ENCODE measurements around the gene ANKRD6. TPM values are rescaled to one million over a fixed set of nuclear protein-coding genes. Genes with fewer than 3 reads are reported as not detected.

Gene ANKRD6
- total RNA-seq, 1 donor from 2014 or later, result 43.5 TPM

DNA sequence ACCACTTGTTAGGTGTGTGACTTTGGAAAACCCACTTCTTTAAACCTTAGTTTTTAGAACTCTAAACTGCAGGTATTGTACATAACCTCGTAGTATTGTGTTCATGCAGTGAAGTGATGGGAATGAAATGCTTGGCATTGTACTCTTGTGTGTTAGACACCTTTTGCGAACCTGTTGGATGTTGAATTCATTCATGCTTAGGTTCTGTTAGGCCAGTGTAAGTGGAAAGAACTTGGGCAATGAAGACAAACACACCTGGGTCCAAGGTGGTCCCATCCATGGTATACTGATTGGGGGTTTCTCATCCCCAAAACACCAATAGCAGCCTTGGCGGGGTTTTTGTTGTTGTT is 1.2 kb downstream of the ANKRD6 start:
- TF ChIP-seq CTCF (IDR thresholded peaks at IDR 0.05; ENCODE audit: unreplicated experiment), result no peak
- no peaks in the 10 kb centered on the region for H3K9me3 Mint-ChIP-seq
- no peaks in the 10 kb centered on the region for H3K36me3 Mint-ChIP-seq
- H3K4me1 Mint-ChIP-seq, result peaks cover 35% of the 10 kb centered on the region
- no peak for DNase-seq (ENCODE audit: low spot score in 2 of 2, unreplicated experiment in 2 of 2)
- H3K27me3 Mint-ChIP-seq (ENCODE audit: low read depth), result no peaks in the 10 kb centered on the region
- peak overlapping the region; percentile 55 for H3K27ac Mint-ChIP-seq
- H3K4me3 Mint-ChIP-seq, result peak overlapping the region; percentile 77

GRCh38 chr6:89434954-89435353 is 2.0 kb downstream of the ANKRD6 start:
- TF ChIP-seq CTCF (IDR thresholded peaks at IDR 0.05; ENCODE audit: unreplicated experiment), result no peak
- H3K27ac Mint-ChIP-seq, result peak overlapping the region; percentile 89
- no peaks in the 10 kb centered on the region for H3K27me3 Mint-ChIP-seq (ENCODE audit: low read depth)
- peaks cover 35% of the 10 kb centered on the region for H3K4me1 Mint-ChIP-seq
- DNase-seq (ENCODE audit: low spot score in 2 of 2, unreplicated experiment in 2 of 2), result no peak
- peak overlapping the region; percentile 77 for H3K4me3 Mint-ChIP-seq
- peaks cover 1% of the 10 kb centered on the region for H3K36me3 Mint-ChIP-seq
- H3K9me3 Mint-ChIP-seq, result peaks cover 1% of the 10 kb centered on the region

DNA sequence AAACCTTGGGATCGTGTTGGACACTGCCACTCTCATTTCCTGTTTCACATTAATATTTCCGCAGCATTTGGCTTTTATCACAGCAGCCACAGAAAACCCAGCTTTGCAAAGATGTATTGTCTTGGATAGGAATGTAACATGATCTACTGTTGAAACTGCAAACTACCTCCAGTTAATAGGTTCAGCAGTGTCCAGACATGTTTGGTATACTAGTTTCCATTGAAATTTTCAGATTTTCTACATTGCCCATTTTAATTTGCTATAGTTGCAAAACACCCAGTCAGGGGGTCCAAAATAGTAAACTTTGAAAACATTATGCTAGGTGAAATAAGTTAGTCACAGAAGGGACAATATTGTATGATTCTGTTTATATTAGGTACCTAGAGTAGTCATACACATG is 3.3 kb downstream of the ANKRD6 start:
- no peaks in the 10 kb centered on the region for H3K27me3 Mint-ChIP-seq (ENCODE audit: low read depth)
- DNase-seq (ENCODE audit: low spot score in 2 of 2, unreplicated experiment in 2 of 2), result no peak
- H3K4me1 Mint-ChIP-seq, result peaks cover 35% of the 10 kb centered on the region
- H3K27ac Mint-ChIP-seq, result peak overlapping the region; percentile 89
- H3K9me3 Mint-ChIP-seq, result peaks cover 11% of the 10 kb centered on the region
- no peak for TF ChIP-seq CTCF (IDR thresholded peaks at IDR 0.05; ENCODE audit: unreplicated experiment)
- H3K4me3 Mint-ChIP-seq, result peak overlapping the region; percentile 16
- peaks cover 7% of the 10 kb centered on the region for H3K36me3 Mint-ChIP-seq

DNA sequence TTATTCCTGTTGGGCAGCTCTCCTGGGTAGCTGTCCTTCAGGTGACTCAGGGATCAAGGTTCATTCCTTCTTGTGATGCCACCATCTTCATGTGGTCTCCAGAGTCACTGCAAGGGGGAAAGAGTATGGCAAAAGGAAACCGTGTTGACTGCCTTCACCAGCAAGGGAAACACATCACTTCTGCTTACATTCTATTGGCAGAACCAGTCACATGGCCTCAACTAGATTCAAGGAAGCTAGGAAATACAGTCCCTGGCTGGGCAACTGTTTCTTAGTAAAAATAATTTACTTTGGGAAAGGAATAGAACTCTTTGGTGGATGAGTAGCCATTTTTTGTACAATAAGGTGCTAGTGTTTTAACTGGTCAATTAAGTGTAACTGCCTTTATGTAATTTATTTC is 5.3 kb downstream of the ANKRD6 start:
- H3K4me3 Mint-ChIP-seq, result no peak overlapping the region
- peaks cover 7% of the 10 kb centered on the region for H3K36me3 Mint-ChIP-seq
- no peak for DNase-seq (ENCODE audit: low spot score in 2 of 2, unreplicated experiment in 2 of 2)
- no peak for TF ChIP-seq CTCF (IDR thresholded peaks at IDR 0.05; ENCODE audit: unreplicated experiment)
- H3K9me3 Mint-ChIP-seq, result peaks cover 11% of the 10 kb centered on the region
- H3K27ac Mint-ChIP-seq, result no peak overlapping the region
- no peaks in the 10 kb centered on the region for H3K27me3 Mint-ChIP-seq (ENCODE audit: low read depth)
- H3K4me1 Mint-ChIP-seq, result peaks cover 33% of the 10 kb centered on the region

DNA sequence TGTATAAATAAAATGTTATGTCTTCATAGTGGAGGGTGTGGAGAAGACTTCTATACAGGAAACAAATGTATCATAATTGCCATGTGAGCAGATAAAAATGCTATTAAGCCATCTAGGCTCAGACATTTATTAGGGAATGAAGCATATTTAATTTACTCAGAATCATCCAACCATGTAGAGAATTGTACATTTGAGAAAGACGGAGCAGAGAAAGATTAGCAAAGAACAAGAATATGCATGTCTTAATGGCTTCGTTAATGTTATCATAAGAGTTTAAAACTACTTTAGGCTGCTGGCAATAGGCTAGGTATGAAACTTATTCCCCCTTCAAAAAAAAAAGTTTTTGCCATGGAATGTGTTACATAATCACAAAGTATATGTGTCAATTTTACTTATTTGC is 6.1 kb downstream of the ANKRD6 start:
- Mint-ChIP-seq H3K4me1 (peaks cover 35% of the 10 kb centered on the region), H3K27me3 (ENCODE audit: low read depth) (no peaks in the 10 kb centered on the region), H3K4me3 (no peak overlapping the region), H3K9me3 (peaks cover 11% of the 10 kb centered on the region), H3K27ac (no peak overlapping the region), H3K36me3 (peaks cover 7% of the 10 kb centered on the region)
- no peak for TF ChIP-seq CTCF (IDR thresholded peaks at IDR 0.05; ENCODE audit: unreplicated experiment)
- DNase-seq (ENCODE audit: low spot score in 2 of 2, unreplicated experiment in 2 of 2), result no peak

GRCh38 chr6:89440200-89440599 is 7.2 kb downstream of the ANKRD6 start:
- Mint-ChIP-seq H3K4me3 (no peak overlapping the region), H3K27me3 (ENCODE audit: low read depth) (no peaks in the 10 kb centered on the region), H3K9me3 (peaks cover 11% of the 10 kb centered on the region), H3K36me3 (peaks cover 7% of the 10 kb centered on the region), H3K4me1 (peaks cover 25% of the 10 kb centered on the region), H3K27ac (no peak overlapping the region)
- DNase-seq (ENCODE audit: low spot score in 2 of 2, unreplicated experiment in 2 of 2), result no peak
- TF ChIP-seq CTCF (IDR thresholded peaks at IDR 0.05; ENCODE audit: unreplicated experiment), result no peak
